ENCODE data around the gene KRTAP5-3. TPM values are rescaled to one million over a fixed set of nuclear protein-coding genes. Genes with fewer than 3 reads are reported as not detected.

KRTAP5-3 gene
- total RNA-seq, 1 experiment from 2014 or later, result not detected

GRCh38 chr11:1624621-1625020 is 16.4 kb upstream of the KRTAP5-3 start:
- H3K79me2 ChIP-seq (ENCODE audit: low read depth), result no peaks in the 10 kb centered on the region

GRCh38 chr11:1623716-1624115 is 15.5 kb upstream of the KRTAP5-3 start:
- CTCF ChIA-PET, result no interaction called here

More at GRCh38 chr11:1624621-1625020, 16.4 kb upstream of the KRTAP5-3 start:
- Histone ChIP-seq H3K27me3 (ENCODE audit: insufficient read depth, low read depth) (peaks cover 58% of the 10 kb centered on the region), H2AFZ (no peak overlapping the region), H3K36me3 (ENCODE audit: low read depth) (no peaks in the 10 kb centered on the region), H3K9me2 (ENCODE audit: insufficient read depth) (no peaks in the 10 kb centered on the region), H3K27ac (no peak overlapping the region), H3K4me2 (no peak overlapping the region), H3K4me3 (no peak overlapping the region), H3F3A (ENCODE audit: insufficient read depth, low read depth) (no peaks in the 10 kb centered on the region), H3K4me1 (replicated peaks; ENCODE audit: insufficient read depth) (no peaks in the 10 kb centered on the region), H3K9me3 (ENCODE audit: insufficient read depth, low read depth) (no peaks in the 10 kb centered on the region), H4K20me1 (ENCODE audit: insufficient read depth) (no peaks in the 10 kb centered on the region)
- no TSS peak for BruUV-seq (replicated peaks)
- DNase-seq, result no peak
- POLR2A ChIA-PET (ENCODE audit: unreplicated experiment), result no interaction called here
- TF ChIP-seq CTCF (conservative IDR thresholded peaks at IDR 0.05) (no peak), EZH2 (IDR thresholded peaks at IDR 0.05; ENCODE audit: low read depth) (no peak)
- intact Hi-C loops (cut with micrococcal nuclease; ENCODE audit: unreplicated experiment), result loop anchor here (5.0 kb wide), 1 partner anchor 77 kb away; no protein-coding TSS in a partner anchor
- CTCF ChIA-PET, result no interaction called here

GRCh38 chr11:1622086-1622485 is 13.8 kb upstream of the KRTAP5-3 start, which contains the start of gene KRTAP5-4:
Gene KRTAP5-4, minus strand, starts transcription at chr11:1622138. Its CDS starts 45 bp downstream, at chr11:1622093.
- CTCF ChIA-PET, result no interaction called here
- no TSS peak for BruUV-seq (replicated peaks)

More at GRCh38 chr11:1623716-1624115, 15.5 kb upstream of the KRTAP5-3 start:
- H3K9me2 ChIP-seq (ENCODE audit: insufficient read depth), result no peaks in the 10 kb centered on the region
- POLR2A ChIA-PET (ENCODE audit: unreplicated experiment), result no interaction called here
- H3K79me2 ChIP-seq (ENCODE audit: low read depth), result no peaks in the 10 kb centered on the region
- no peak for DNase-seq
- peaks cover 62% of the 10 kb centered on the region for H3K27me3 ChIP-seq (ENCODE audit: insufficient read depth, low read depth)
- intact Hi-C loops (cut with micrococcal nuclease; ENCODE audit: unreplicated experiment), result no loop called here
- no TSS peak for BruUV-seq (replicated peaks)
- no peaks in the 10 kb centered on the region for H3F3A ChIP-seq (ENCODE audit: insufficient read depth, low read depth)
- no peak overlapping the region for H3K4me2 ChIP-seq
- no peak overlapping the region for H3K4me3 ChIP-seq
- no peaks in the 10 kb centered on the region for H3K9me3 ChIP-seq (ENCODE audit: insufficient read depth, low read depth)
- H2AFZ ChIP-seq, result no peak overlapping the region
- TF ChIP-seq CTCF (conservative IDR thresholded peaks at IDR 0.05), result no peak
- no peak for TF ChIP-seq EZH2 (IDR thresholded peaks at IDR 0.05; ENCODE audit: low read depth)
- no peaks in the 10 kb centered on the region for H3K4me1 ChIP-seq (replicated peaks; ENCODE audit: insufficient read depth)
- no peaks in the 10 kb centered on the region for H4K20me1 ChIP-seq (ENCODE audit: insufficient read depth)
- no peaks in the 10 kb centered on the region for H3K36me3 ChIP-seq (ENCODE audit: low read depth)
- no peak overlapping the region for H3K27ac ChIP-seq

More at GRCh38 chr11:1622086-1622485, 13.8 kb upstream of the KRTAP5-3 start, which contains the start of gene KRTAP5-4:
- Histone ChIP-seq H3F3A (ENCODE audit: insufficient read depth, low read depth) (no peaks in the 10 kb centered on the region), H3K36me3 (ENCODE audit: low read depth) (no peaks in the 10 kb centered on the region), H3K27ac (no peak within 1 kb of the TSS), H3K4me3 (no peak within 1 kb of the TSS), H2AFZ (no peak within 1 kb of the TSS), H3K9me2 (ENCODE audit: insufficient read depth) (no peaks in the 10 kb centered on the region), H3K4me2 (no peak within 1 kb of the TSS), H3K4me1 (replicated peaks; ENCODE audit: insufficient read depth) (no peaks in the 10 kb centered on the region), H3K27me3 (ENCODE audit: insufficient read depth, low read depth) (peaks cover 65% of the 10 kb centered on the region), H3K79me2 (ENCODE audit: low read depth) (no peaks in the 10 kb centered on the region), H3K9me3 (ENCODE audit: insufficient read depth, low read depth) (no peaks in the 10 kb centered on the region), H4K20me1 (ENCODE audit: insufficient read depth) (no peaks in the 10 kb centered on the region)
- POLR2A ChIA-PET (ENCODE audit: unreplicated experiment), result no interaction called here
- DNase-seq, result no peak
- TF ChIP-seq CTCF (conservative IDR thresholded peaks at IDR 0.05) (no peak), EZH2 (IDR thresholded peaks at IDR 0.05; ENCODE audit: low read depth) (no peak)
- intact Hi-C loops (cut with micrococcal nuclease; ENCODE audit: unreplicated experiment), result no loop called here

Measured in PC-9 (cell line).